Endothelial cell of umbilical vein (primary cell): ENCODE results near the gene TRNAU1AP. TPM values are rescaled to one million over a fixed set of nuclear protein-coding genes. Genes with fewer than 3 reads are reported as not detected.
A peak's percentile ranks its signal among the peaks of the same experiment; 100 is the strongest.

Experiments used
- BruUV-seq: library from RNA; stranded (reverse); fragments of 400-500 nt; replicated peaks from 2 replicates; lab custom pipeline; 2021; lab: Mats Ljungman, UMichigan
- CTCF ChIA-PET: fragments of 300-600, 350-600 bp; sonication (Branson Sonifier 250); formaldehyde crosslinking; loops from one replicate; lab custom pipeline; 2021; ENCODE audit warnings: antibody characterized with exemption, inconsistent platforms; lab: Charles Lee
- POLR2A ChIA-PET: fragments of 300-600, 350-600 bp; sonication (Branson Sonifier 250); formaldehyde crosslinking; loops from one replicate; lab custom pipeline; 2021; ENCODE audit warnings: antibody characterized with exemption, inconsistent platforms; lab: Charles Lee
- DNase-seq: peaks from one replicate; pipeline ENCODE4 v3.0.0-alpha.2; 2011; ENCODE audit warnings: low read depth, low spot score
- FAIRE-seq: peaks from 2 replicates; lab custom pipeline; 2011; peaks lifted over from hg19 to GRCh38; lab: Jason Lieb, UNC
- H2AFZ ChIP-seq: 2 replicates; pipeline ENCODE4 v1.6.0; 2012; ENCODE audit warnings: low read depth, low read length, control low read depth, inconsistent platforms
- H3K27ac ChIP-seq: 2 replicates; pipeline ENCODE4 v1.5.1; 2011; ENCODE audit warnings: low read depth, mild to moderate bottlenecking, control low read depth, low read length, moderate library complexity; ENCODE audit not compliant: insufficient read depth
- H3K27me3 ChIP-seq, 2 experiments: 2 replicates each; pipeline versions ENCODE4 v1.6.0 to v1.6.1; 2011; ENCODE audit warnings: low read length in 2 of 2, mixed read lengths in 1 of 2; ENCODE audit not compliant: control insufficient read depth in 2 of 2, insufficient read depth in 2 of 2
- H3K36me3 ChIP-seq, 2 experiments: 2 replicates in 1 of 2; 3 replicates in 1 of 2; pipeline ENCODE4 v1.5.1; 2011; ENCODE audit warnings: low read length in 2 of 2, mild to moderate bottlenecking in 1 of 2, moderate library complexity in 1 of 2; ENCODE audit not compliant: control insufficient read depth in 2 of 2, insufficient read depth in 2 of 2; ENCODE audit errors: extremely low read depth in 1 of 2
- H3K4me1 ChIP-seq: 3 replicates; pipeline ENCODE4 v1.5.1; 2011; ENCODE audit warnings: mild to moderate bottlenecking, low read length; ENCODE audit not compliant: control insufficient read depth, insufficient read depth; ENCODE audit errors: extremely low read depth
- H3K4me2 ChIP-seq: 2 replicates; pipeline ENCODE4 v1.6.1; 2011; ENCODE audit warnings: low read length, control low read depth, mixed read lengths; ENCODE audit not compliant: insufficient read depth
- H3K4me3 ChIP-seq, 3 experiments: fragments of 200-600 bp in 1 of 3; sonication (generic), shearing (Covaris generic) in 1 of 3; replicated peaks in 1 of 3; 2 replicates each; pipeline ENCODE4 v1.5.1; 2011 to 2016; ENCODE audit warnings: control low read depth in 3 of 3, low read length in 3 of 3, mild to moderate bottlenecking in 2 of 3, inconsistent platforms in 1 of 3, low read depth in 1 of 3, moderate library complexity in 1 of 3; ENCODE audit not compliant: insufficient read depth in 1 of 3
- H3K79me2 ChIP-seq: 2 replicates; pipeline ENCODE4 v1.6.0; 2012; ENCODE audit warnings: low read length, inconsistent platforms; ENCODE audit not compliant: control insufficient read depth, insufficient read depth
- H3K9ac ChIP-seq: replicated peaks from 2 replicates; pipeline ENCODE3; 2011; ENCODE audit warnings: low read length, control low read depth; ENCODE audit not compliant: insufficient read depth; ENCODE audit errors: extremely low read depth
- H3K9me1 ChIP-seq: replicated peaks from 3 replicates; pipeline ENCODE4 v1.6.0; 2011; ENCODE audit warnings: mild to moderate bottlenecking, low read length; ENCODE audit not compliant: control insufficient read depth, insufficient read depth; ENCODE audit errors: extremely low read depth
- H3K9me3 ChIP-seq: replicated peaks from 2 replicates; pipeline ENCODE4 v1.5.1; 2012; ENCODE audit warnings: low read length, inconsistent platforms; ENCODE audit not compliant: control insufficient read depth, insufficient read depth
- H4K20me1 ChIP-seq: replicated peaks from 2 replicates; pipeline ENCODE3; 2011; ENCODE audit warnings: mild to moderate bottlenecking, low read length; ENCODE audit not compliant: control insufficient read depth, insufficient read depth; ENCODE audit errors: extremely low read depth
- CTCF ChIP-seq, 2 donors: IDR thresholded peaks; 1 replicate in 1 of 2; 2 replicates in 1 of 2; pipeline ENCODE4 v1.5.1; 2011; ENCODE audit warnings: low read length in 2 of 2, mild to moderate bottlenecking in 2 of 2, moderate library complexity in 2 of 2, control low read depth in 1 of 2, inconsistent platforms in 1 of 2, low read depth in 1 of 2; ENCODE audit not compliant: insufficient read depth in 1 of 2; ENCODE audit errors: extremely low read depth in 1 of 2
- EZH2 ChIP-seq: IDR thresholded peaks from 2 replicates; pipeline ENCODE4 v1.6.1; 2012; ENCODE audit warnings: borderline replicate concordance, low read depth, mild to moderate bottlenecking, moderate library complexity, low read length, inconsistent platforms; ENCODE audit not compliant: severe bottlenecking
- FOS ChIP-seq: IDR thresholded peaks from 2 replicates; pipeline ENCODE4 v1.6.1; 2011; ENCODE audit warnings: mild to moderate bottlenecking, low read length, moderate library complexity, borderline replicate concordance; ENCODE audit not compliant: insufficient read depth
- GATA2 ChIP-seq: IDR thresholded peaks from 2 replicates; pipeline ENCODE4 v1.7.0; 2011; ENCODE audit warnings: low read depth, mild to moderate bottlenecking, moderate library complexity, mixed read lengths, low read length; ENCODE audit not compliant: insufficient read length, insufficient read depth
- JUN ChIP-seq: IDR thresholded peaks from 2 replicates; pipeline ENCODE4 v1.6.1; 2011; ENCODE audit warnings: borderline replicate concordance, low read depth; ENCODE audit not compliant: insufficient read length, insufficient read depth
- POLR2A ChIP-seq: IDR thresholded peaks from 2 replicates; pipeline ENCODE4 v1.6.1; 2012; ENCODE audit warnings: low read depth, mild to moderate bottlenecking, control low read depth, low read length
- POLR2AphosphoS5 ChIP-seq: IDR thresholded peaks from 2 replicates; pipeline ENCODE4 v1.6.1; 2012; ENCODE audit warnings: low read depth, mild to moderate bottlenecking, control low read depth, low read length, moderate library complexity; ENCODE audit not compliant: insufficient read depth
- dilution Hi-C: fragments of 300-500 bp; cut with MboI; formaldehyde crosslinking; loops from one replicate; pipeline ENCODE4 v1.15.0; 2019; ENCODE audit warnings: low sequenced_read_pairs; ENCODE audit not compliant: extremely low pct_ligation_motif_present
- intact Hi-C: fragments of 100-400 bp; cut with micrococcal nuclease; formaldehyde crosslinking; loops from one replicate; pipeline ENCODE4 v1.10.0; 2022
- polyA plus RNA-seq, 4 experiments: library from polyadenylated mRNA; depleted of rRNA in 3 of 4; stranded (reverse) in 3 of 4; unstranded in 1 of 4; fragments of >200 nt; gene quantifications; 2 replicates each; pipeline versions ENCODE4 v1.2.1 to v1.2.3, GENCODE V29; 2011 to 2012; ENCODE audit warnings: missing spikeins in 1 of 4
- total RNA-seq: library from RNA; stranded (reverse); gene quantifications from 2 replicates; pipeline ENCODE4 v1.2.3, GENCODE V29; 2021

The TRNAU1AP gene
- total and polyA plus RNA-seq, 2 donors (not counting 3 experiments of a cell fraction or from before 2014, with no cell fraction given): 32.7 to 46.2 TPM

DNA sequence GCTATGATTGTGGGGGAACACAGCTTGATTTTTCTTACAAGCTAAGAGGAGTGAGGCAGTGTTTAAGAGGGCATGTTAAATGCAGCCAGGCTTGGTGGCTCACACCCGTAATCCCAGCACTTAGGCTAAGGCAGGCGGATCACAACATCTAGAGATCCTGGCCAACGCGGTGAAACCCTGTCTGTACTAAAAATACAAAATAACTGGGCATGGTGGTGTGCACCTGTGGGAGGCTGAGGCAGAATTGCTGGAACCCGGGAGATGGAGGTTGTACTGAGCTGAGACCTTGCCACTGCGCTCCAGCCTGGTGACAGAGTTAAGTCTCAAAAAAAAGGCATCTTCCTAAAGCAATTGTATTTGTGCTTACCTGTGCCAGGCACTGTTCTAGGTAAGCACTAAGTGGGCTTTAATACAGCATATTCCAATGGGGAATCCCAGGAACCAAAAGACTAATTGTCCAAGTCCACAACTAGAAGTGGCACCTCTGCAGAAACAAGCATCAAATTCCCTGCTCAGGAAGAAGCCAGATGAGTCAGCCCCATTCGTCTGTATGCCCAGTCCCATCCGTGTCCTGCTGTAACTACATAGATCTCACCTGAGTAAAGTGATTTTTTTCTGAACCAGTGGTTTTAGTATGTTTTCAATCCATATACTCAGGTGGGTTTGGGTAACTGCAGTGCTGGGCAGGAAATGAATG, 42.5 kb upstream of the TRNAU1AP start:
- H3K9me3 ChIP-seq: no peaks in the 10 kb centered on the region
- peak overlapping the region in 2 of 3 experiments; percentile 58 to 100 for H3K4me3 ChIP-seq
- ChIA-PET CTCF (interaction anchor here (0.6 to 2.8 kb wide), 5 partner anchors 8 to 367 kb away, joined by 3 to 9 read pairs (median 4); no protein-coding TSS in a partner anchor), POLR2A (interaction anchor here (0.7 to 2.1 kb wide), 2 partner anchors 73 to 261 kb away, joined by 3 to 5 read pairs; no protein-coding TSS in a partner anchor)
- peaks cover 34% of the 10 kb centered on the region for H3K4me1 ChIP-seq
- H4K20me1 ChIP-seq: peaks cover 2% of the 10 kb centered on the region
- BruUV-seq: no TSS peak
- FAIRE-seq (peak; percentile 59), DNase-seq (peak; percentile 52)
- peak overlapping the region; percentile 99 for H3K9ac ChIP-seq
- peak overlapping the region; percentile 100 for H3K4me2 ChIP-seq
- H3K27me3 ChIP-seq: no peaks in the 10 kb centered on the region
- H3K79me2 ChIP-seq: peaks cover 55% of the 10 kb centered on the region
- dilution Hi-C loops: no loop called here
- H3K27ac ChIP-seq: peak overlapping the region; percentile 78
- peaks cover 31 to 33% of the 10 kb centered on the region in 2 experiments for H3K36me3 ChIP-seq
- H2AFZ ChIP-seq: no peak overlapping the region
- intact Hi-C loops: no loop called here
- H3K9me1 ChIP-seq: no peaks in the 10 kb centered on the region
- TF ChIP-seq FOS (peak; percentile 41), JUN (peak; percentile 15), GATA2 (no peak), CTCF (IDR thresholded peaks at IDR 0.05; ENCODE audit: extremely low read depth in 1 of 2, insufficient read depth in 1 of 2, low read depth in 1 of 2, low read length in 2 of 2) (no peak), EZH2 (no peak), POLR2A (peak; percentile 98), POLR2AphosphoS5 (peak; percentile 96)
